HG03097 (cell line): Measurements from ENCODE around the gene MEDAG.

Source experiments
- ATAC-seq: cut with Tn5 transposase; IDR thresholded peaks from one replicate; pipeline ENCODE4 v1.9.1; 2021; ENCODE audit not compliant: unreplicated experiment, low FRiP score

The MEDAG gene

GRCh38 chr13:30872685-30873461, 33.2 kb upstream of the MEDAG start:
- no peak for ATAC-seq

- no peak for ATAC-seq
These were observed 32.6 kb upstream of the MEDAG start for GRCh38 chr13:30873499-30873898.

DNA sequence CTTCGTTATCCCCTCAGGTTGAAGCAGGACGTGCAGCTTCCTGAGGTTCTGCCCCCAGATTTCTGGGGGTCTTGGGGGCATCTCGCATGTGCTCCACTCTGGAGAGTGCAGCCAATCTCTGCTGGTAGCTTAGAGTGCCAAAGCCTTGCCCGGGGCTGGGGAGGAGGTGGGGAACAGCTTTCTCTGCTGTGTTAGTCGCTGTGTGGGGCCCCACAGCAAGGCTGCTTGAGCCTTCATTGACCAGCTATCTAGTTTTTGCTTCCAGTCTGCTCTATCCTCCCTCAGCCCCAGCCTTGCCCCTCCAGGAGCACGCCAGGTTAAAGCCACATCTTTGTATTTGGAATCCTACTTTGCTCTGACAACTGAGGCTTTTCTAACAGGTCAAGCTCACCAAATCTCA, 32.0 kb upstream of the MEDAG start:
- no peak for ATAC-seq

- no peak for ATAC-seq
These were observed 31.5 kb upstream of the MEDAG start for GRCh38 chr13:30874561-30874960.

DNA sequence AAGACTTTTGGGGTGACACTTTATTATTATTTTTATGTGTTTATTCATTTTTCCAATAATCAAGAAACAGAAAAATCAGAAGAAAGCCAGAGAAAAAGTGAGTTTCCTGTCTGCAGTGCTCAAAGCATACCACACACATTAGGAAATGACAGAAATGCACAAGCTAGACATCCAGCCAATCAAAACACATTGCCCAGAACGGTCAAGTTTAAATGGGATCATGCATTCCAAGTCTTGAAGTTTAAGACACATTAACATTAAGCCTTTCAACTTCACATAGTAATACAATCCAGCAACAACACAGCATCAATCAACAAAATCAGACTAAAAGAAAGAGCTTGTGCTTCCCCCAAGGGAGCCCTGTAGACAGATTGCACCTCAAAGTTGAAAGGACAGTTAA, 28.7 kb upstream of the MEDAG start:
- ATAC-seq = no peak

DNA sequence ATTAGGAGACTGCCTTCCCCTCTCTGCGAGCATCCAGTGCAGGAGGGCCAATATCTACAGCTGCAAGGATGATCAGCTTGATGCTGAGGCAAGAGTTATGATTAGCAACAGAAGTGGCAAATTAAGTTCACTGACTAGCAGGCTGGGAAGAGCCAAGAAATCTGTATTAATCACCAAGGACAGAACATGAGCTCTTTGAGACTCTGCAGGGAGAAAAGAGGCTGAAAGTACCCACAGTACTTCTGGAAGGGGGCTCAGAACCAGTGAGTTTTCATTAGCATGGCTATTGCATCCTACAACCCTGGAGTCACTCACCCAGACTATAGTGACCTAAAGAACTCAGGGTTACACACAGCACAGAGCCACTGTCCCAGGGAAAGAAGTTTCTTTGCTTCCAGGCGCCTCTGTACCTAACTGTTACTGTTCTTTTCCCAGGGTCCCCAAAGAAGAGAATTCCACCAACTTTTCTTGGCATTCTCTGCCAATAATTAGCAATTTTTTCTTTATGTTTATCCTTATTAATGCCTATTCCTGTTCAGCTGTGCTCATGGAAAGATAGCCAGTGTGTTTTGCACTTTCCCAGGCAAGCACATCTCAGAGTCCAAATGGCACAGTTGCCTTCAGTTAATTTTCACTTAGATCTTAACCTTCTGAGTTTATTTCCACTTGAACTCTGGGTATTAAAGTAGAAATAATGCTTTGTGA, 25.8 kb upstream of the MEDAG start:
- ATAC-seq = no peak

GRCh38 chr13:30880856-30881155, 25.3 kb upstream of the MEDAG start:
- ATAC-seq = no peak

GRCh38 chr13:30881191-30881651, 24.9 kb upstream of the MEDAG start:
- ATAC-seq = no peak

GRCh38 chr13:30882026-30882850, 23.8 kb upstream of the MEDAG start:
- no peak for ATAC-seq

- ATAC-seq = no peak
These were observed 22.9 kb upstream of the MEDAG start for GRCh38 chr13:30882996-30883766.

DNA sequence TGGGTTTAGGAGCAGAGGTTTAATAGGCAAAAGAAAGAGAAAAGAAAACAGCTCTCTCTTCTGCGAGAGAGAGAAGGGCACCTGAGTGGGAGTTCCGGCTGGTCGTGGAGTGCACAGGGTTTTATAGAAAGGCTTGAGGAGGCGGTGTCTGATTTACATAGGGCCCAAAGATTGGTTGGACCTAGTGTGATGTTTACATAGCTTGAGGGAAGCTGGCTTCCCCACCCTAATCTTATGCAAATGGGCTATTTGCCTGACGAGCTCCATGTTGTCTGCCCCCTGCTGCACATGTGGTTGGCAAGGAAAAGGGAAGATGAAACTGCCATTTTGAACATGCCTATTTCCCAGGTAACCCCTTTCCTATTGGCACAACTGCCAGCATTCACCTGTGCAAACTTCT, 21.5 kb upstream of the MEDAG start:
- no peak for ATAC-seq

- no peak for ATAC-seq
These were observed 16.8 kb upstream of the MEDAG start for GRCh38 chr13:30889196-30889690.

DNA sequence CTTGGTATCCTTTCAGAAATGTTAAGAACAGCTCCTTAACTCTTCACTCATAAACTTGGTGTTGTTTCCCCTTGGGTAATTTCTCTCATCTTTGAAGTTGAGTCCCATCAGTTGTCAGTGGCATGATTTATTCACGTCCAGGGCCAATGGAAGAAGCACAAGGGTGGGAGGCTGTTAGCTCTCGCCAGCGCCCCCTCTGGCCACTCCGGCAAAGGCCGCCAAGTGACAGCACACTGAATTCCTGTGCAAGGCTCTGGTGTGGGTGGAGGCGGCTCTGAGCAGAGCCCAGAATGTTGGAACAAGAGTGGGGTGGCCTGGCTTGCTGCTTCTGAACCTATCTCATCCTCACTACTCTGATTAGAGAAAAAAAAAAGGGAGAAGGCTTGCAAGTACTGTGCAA, 13.1 kb upstream of the MEDAG start:
- no peak for ATAC-seq

- no peak for ATAC-seq
These were observed 10.3 kb upstream of the MEDAG start for GRCh38 chr13:30895773-30896172.

- no peak for ATAC-seq
These were observed 8.0 kb upstream of the MEDAG start for GRCh38 chr13:30898070-30898469.

- no peak for ATAC-seq
These were observed 7.3 kb upstream of the MEDAG start for GRCh38 chr13:30898678-30899241.

DNA sequence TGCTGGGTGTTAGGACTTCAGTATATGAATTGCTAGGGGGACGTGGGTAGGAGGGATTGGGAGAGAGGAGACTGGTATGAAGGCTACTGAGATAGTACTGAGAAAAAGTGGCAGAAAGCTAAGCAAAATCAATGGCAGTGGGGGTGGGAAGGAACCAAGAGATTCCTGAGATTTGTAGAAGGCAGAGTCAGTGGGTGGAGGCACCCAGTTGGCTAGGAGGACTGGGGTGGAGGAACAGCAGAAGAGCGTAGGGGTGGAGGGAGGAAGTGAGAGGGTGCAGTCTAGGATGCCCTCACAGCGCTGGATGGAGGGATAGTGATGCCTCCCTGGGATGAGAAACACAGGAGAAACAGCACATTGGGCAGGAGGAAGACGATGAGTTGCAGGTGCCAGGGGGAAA, 5.6 kb upstream of the MEDAG start:
- ATAC-seq = no peak

- no peak for ATAC-seq
These were observed 4.9 kb upstream of the MEDAG start for GRCh38 chr13:30900952-30901749.

DNA sequence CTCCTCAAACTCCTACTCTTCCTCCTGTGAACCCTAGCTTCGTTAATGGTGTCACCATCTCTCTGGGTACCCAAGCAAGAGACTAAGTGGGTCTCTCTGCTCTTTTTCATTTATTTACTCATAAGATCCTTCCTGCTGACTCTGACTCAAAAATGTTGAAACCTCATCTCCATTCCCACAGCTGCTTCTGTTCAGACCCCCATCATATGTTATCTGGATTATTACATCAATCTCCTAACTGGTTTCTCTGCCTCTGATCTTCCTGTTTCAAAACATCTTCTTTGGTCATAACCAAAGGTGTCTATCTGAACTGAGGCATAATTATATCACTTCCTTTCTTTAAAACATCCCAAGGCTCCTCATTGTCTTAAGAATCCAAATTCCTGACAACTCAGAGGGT, 2.0 kb upstream of the MEDAG start:
- no peak for ATAC-seq
